ENCODE results near the gene KCNB1. TPM values are rescaled to one million over a fixed set of nuclear protein-coding genes. Genes with fewer than 3 reads are reported as not detected.
A peak's percentile ranks its signal among the peaks of the same experiment; 100 is the strongest.

The KCNB1 gene
- polyA plus RNA-seq, 2 donors = 0.33 to 0.49 TPM

DNA sequence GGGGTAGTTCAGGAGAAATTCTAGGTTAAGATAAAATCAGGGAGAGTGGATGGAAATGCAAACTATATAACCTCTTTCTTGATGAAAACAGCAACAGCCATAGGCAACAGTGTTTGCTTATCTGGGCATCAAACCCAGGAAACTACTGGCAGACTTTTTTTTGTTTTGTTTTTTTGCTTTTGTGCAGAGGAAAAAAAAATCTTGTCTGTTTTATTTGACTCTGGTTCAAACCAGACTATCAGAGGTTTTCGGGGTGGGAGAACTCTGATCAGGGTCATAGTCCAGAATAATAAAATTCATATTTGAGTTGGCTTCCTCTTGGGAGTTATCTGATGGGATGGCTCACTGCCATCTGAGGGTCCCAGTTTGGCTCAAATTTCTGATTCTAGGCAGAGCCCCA lies 115.8 kb downstream of the KCNB1 start:
- H3K36me3 ChIP-seq (ENCODE audit: control insufficient read depth in 2 of 2, insufficient read depth in 2 of 2, low read length in 1 of 2) = no peaks in the 10 kb centered on the region

DNA sequence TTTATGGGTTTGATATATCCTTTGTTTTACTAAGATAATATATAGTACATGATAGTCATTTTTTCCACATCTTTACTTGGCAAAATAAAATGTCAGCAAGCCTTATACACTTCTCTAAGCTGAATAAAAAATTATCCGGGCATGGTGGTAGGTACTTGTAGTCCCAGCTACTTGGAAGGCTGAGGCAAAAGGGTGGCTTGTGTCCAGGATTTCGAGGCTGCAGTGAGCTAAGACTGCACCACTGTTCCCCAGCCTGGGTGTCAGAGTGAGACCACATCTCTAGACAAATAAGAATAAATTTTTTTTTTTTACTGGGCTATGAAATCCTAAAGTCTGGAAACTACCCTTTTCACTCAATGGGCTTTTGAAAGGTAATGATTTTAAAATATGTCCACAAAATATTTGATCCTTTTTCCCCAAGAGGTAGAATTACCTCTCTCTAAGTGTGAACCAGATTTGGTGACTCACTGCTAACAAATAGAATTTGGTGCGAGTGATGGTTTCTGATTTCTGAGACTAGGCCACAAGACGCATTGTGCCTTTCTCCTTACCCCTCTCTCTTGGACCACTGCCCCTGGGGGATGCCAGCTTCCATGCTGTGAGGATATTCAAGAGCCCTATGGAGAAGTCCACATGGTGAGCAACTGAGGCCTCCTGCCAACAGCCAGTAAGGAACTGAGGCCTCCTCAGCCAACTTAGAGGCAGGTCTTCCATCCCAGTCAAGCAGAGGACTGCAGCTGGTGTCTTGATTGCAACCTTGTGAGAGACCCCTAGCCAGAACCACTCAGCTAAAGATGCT lies 120.4 kb downstream of the KCNB1 start:
- Histone ChIP-seq H3K4me3 (ENCODE audit: low read depth in 1 of 2, low read length in 2 of 2) (no peak overlapping the region), H3K27me3 (ENCODE audit: control insufficient read depth in 1 of 2, insufficient read depth in 2 of 2, low read length in 2 of 2) (no peaks in the 10 kb centered on the region), H3K4me1 (ENCODE audit: control insufficient read depth in 2 of 2, insufficient read depth in 2 of 2, low read length in 1 of 2) (no peaks in the 10 kb centered on the region), H3K27ac (ENCODE audit: low read depth in 2 of 2, low read length in 1 of 2) (no peak overlapping the region), H3K36me3 (ENCODE audit: control insufficient read depth in 2 of 2, insufficient read depth in 2 of 2, low read length in 1 of 2) (no peaks in the 10 kb centered on the region), H3K9me3 (ENCODE audit: control insufficient read depth in 2 of 2, insufficient read depth in 1 of 2, low read depth in 1 of 2, low read length in 1 of 2) (no peaks in the 10 kb centered on the region)
- WGBS, 2 donors = 64 to 77% methylated on average over 4 of the region's 4 CpGs

More for the DNA sequence above, 115.8 kb downstream of the KCNB1 start:
- Histone ChIP-seq H3K4me1 (ENCODE audit: control insufficient read depth in 2 of 2, insufficient read depth in 2 of 2, low read length in 1 of 2) (no peaks in the 10 kb centered on the region), H3K9me3 (ENCODE audit: control insufficient read depth in 2 of 2, insufficient read depth in 1 of 2, low read depth in 1 of 2, low read length in 1 of 2) (no peaks in the 10 kb centered on the region), H3K27me3 (ENCODE audit: control insufficient read depth in 1 of 2, insufficient read depth in 2 of 2, low read length in 2 of 2) (no peaks in the 10 kb centered on the region), H3K4me3 (ENCODE audit: low read depth in 1 of 2, low read length in 2 of 2) (no peak overlapping the region), H3K27ac (ENCODE audit: low read depth in 2 of 2, low read length in 1 of 2) (no peak overlapping the region)
- 56 to 65% methylated on average over 1 of the region's 1 CpG for WGBS, 2 donors

DNA sequence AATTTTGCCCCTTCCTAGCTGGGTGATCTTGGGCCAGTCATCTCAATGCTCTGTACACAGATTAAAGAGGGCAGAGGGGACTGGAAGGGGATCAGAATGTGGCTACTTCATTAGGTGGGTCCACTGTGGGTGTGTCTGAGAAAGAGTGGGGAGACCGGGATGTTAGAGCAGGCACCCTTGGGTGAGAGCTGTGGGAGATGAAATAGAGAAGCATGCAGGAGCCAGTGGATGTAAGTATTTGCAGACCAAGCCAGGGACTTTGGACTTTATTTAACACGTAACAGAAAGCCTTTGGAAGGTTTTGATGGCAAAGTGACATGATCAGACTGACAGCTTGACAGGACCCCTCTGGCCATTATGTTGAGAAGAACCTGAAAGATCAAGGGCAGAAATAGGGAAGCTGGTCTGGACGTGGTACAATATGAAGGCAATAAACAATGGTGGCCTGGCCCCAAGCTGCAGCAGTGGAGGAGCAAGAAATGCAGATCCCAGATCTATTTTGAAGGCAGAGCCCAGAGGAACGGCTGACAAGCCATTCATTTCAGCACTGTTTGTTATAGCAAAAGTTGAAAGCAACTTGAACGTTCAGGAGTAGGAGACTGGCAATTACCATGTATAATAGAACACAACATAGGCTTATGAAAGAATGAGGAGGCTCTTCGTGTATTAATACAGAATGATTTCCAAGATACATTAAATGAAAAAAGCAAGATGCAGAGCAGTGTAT lies 122.1 kb downstream of the KCNB1 start:
- 53 to 58% methylated on average over 6 of the region's 6 CpGs for WGBS, 2 donors
- H3K36me3 ChIP-seq (ENCODE audit: control insufficient read depth in 2 of 2, insufficient read depth in 2 of 2, low read length in 1 of 2) = no peaks in the 10 kb centered on the region

GRCh38 chr20:49356676-49357075 lies 125.8 kb downstream of the KCNB1 start:
- H3K4me3 ChIP-seq (ENCODE audit: low read depth in 1 of 2, low read length in 2 of 2) = no peak overlapping the region
- H3K9me3 ChIP-seq (ENCODE audit: control insufficient read depth in 2 of 2, insufficient read depth in 1 of 2, low read depth in 1 of 2, low read length in 1 of 2) = no peaks in the 10 kb centered on the region
- no peaks in the 10 kb centered on the region for H3K36me3 ChIP-seq (ENCODE audit: control insufficient read depth in 2 of 2, insufficient read depth in 2 of 2, low read length in 1 of 2)
- WGBS, 2 donors = 55 to 72% methylated on average over 3 of the region's 3 CpGs
- H3K4me1 ChIP-seq (ENCODE audit: control insufficient read depth in 2 of 2, insufficient read depth in 2 of 2, low read length in 1 of 2) = peaks cover 0 to under 1% of the 10 kb centered on the region in 2 donors
- H3K27ac ChIP-seq (ENCODE audit: low read depth in 2 of 2, low read length in 1 of 2) = no peak overlapping the region
- no peaks in the 10 kb centered on the region for H3K27me3 ChIP-seq (ENCODE audit: control insufficient read depth in 1 of 2, insufficient read depth in 2 of 2, low read length in 2 of 2)

More for the DNA sequence above, 122.1 kb downstream of the KCNB1 start:
- no peaks in the 10 kb centered on the region for H3K9me3 ChIP-seq (ENCODE audit: control insufficient read depth in 2 of 2, insufficient read depth in 1 of 2, low read depth in 1 of 2, low read length in 1 of 2)
- no peaks in the 10 kb centered on the region for H3K4me1 ChIP-seq (ENCODE audit: control insufficient read depth in 2 of 2, insufficient read depth in 2 of 2, low read length in 1 of 2)
- no peak overlapping the region for H3K27ac ChIP-seq (ENCODE audit: low read depth in 2 of 2, low read length in 1 of 2)
- H3K4me3 ChIP-seq (ENCODE audit: low read depth in 1 of 2, low read length in 2 of 2) = no peak overlapping the region
- no peaks in the 10 kb centered on the region for H3K27me3 ChIP-seq (ENCODE audit: control insufficient read depth in 1 of 2, insufficient read depth in 2 of 2, low read length in 2 of 2)

GRCh38 chr20:49354673-49355072 lies 127.8 kb downstream of the KCNB1 start:
- WGBS, 2 donors = 87 to 94% methylated on average over 4 of the region's 4 CpGs
- Histone ChIP-seq H3K36me3 (ENCODE audit: control insufficient read depth in 2 of 2, insufficient read depth in 2 of 2, low read length in 1 of 2) (no peaks in the 10 kb centered on the region), H3K4me3 (ENCODE audit: low read depth in 1 of 2, low read length in 2 of 2) (no peak overlapping the region), H3K4me1 (ENCODE audit: control insufficient read depth in 2 of 2, insufficient read depth in 2 of 2, low read length in 1 of 2) (peaks cover 0 to 2% of the 10 kb centered on the region in 2 donors), H3K27me3 (ENCODE audit: control insufficient read depth in 1 of 2, insufficient read depth in 2 of 2, low read length in 2 of 2) (no peaks in the 10 kb centered on the region), H3K27ac (ENCODE audit: low read depth in 2 of 2, low read length in 1 of 2) (no peak overlapping the region), H3K9me3 (ENCODE audit: control insufficient read depth in 2 of 2, insufficient read depth in 1 of 2, low read depth in 1 of 2, low read length in 1 of 2) (no peaks in the 10 kb centered on the region)

DNA sequence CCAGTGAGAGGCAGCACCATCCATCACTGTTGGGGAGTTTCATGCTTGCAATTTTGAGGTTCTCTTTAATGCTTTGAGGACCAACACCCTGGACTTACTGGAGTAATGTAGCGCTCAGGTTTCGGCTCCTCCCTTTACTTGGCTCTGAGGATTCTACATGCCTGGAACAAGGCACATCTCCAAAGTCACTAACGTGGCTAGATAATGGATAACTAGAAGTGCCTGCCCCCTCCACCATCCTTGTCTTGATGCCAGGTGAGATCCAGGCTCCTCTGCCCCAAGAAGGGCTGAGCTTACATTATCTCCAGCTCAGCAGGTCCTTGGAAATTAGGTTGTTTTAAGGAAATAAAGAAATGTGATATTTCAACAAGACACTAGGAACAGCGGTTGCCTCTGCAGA lies 129.1 kb downstream of the KCNB1 start:
- 52 to 56% methylated on average over 4 of the region's 4 CpGs for WGBS, 2 donors
- Histone ChIP-seq H3K27me3 (ENCODE audit: control insufficient read depth in 1 of 2, insufficient read depth in 2 of 2, low read length in 2 of 2) (no peaks in the 10 kb centered on the region), H3K36me3 (ENCODE audit: control insufficient read depth in 2 of 2, insufficient read depth in 2 of 2, low read length in 1 of 2) (no peaks in the 10 kb centered on the region), H3K4me1 (ENCODE audit: control insufficient read depth in 2 of 2, insufficient read depth in 2 of 2, low read length in 1 of 2) (peaks cover 0 to 5% of the 10 kb centered on the region in 2 donors), H3K4me3 (ENCODE audit: low read depth in 1 of 2, low read length in 2 of 2) (no peak overlapping the region), H3K9me3 (ENCODE audit: control insufficient read depth in 2 of 2, insufficient read depth in 1 of 2, low read depth in 1 of 2, low read length in 1 of 2) (no peaks in the 10 kb centered on the region), H3K27ac (ENCODE audit: low read depth in 2 of 2, low read length in 1 of 2) (no peak overlapping the region)

DNA sequence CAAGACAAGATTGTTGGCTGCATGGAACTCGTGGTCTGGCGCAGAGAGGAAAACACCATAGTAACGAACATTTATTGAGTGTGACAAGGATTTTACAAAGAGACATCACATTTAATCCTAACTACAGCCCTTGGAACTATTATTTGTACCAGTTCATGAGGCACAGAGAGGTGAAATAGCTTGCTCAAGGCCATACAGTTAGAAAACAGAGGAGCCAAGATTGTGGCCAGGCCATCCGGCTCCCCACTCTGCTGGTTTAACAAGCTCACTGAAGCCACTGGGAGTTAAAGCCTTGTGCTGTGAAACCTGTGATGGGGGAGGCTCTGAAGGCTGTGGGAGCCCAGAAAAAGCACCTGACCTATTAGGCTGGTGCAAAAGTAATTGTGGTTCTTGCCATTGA lies 129.7 kb downstream of the KCNB1 start:
- H3K27me3 ChIP-seq (ENCODE audit: control insufficient read depth in 1 of 2, insufficient read depth in 2 of 2, low read length in 2 of 2) = no peaks in the 10 kb centered on the region
- H3K4me3 ChIP-seq (ENCODE audit: low read depth in 1 of 2, low read length in 2 of 2) = no peak overlapping the region
- no peak overlapping the region for H3K27ac ChIP-seq (ENCODE audit: low read depth in 2 of 2, low read length in 1 of 2)
- no peaks in the 10 kb centered on the region for H3K36me3 ChIP-seq (ENCODE audit: control insufficient read depth in 2 of 2, insufficient read depth in 2 of 2, low read length in 1 of 2)
- peaks cover under 1 to 5% of the 10 kb centered on the region in 2 donors for H3K4me1 ChIP-seq (ENCODE audit: control insufficient read depth in 2 of 2, insufficient read depth in 2 of 2, low read length in 1 of 2)
- 70 to 78% methylated on average over 4 of the region's 4 CpGs for WGBS, 2 donors
- no peaks in the 10 kb centered on the region for H3K9me3 ChIP-seq (ENCODE audit: control insufficient read depth in 2 of 2, insufficient read depth in 1 of 2, low read depth in 1 of 2, low read length in 1 of 2)

GRCh38 chr20:49351775-49352174 lies 130.7 kb downstream of the KCNB1 start:
- Histone ChIP-seq H3K27me3 (ENCODE audit: control insufficient read depth in 1 of 2, insufficient read depth in 2 of 2, low read length in 2 of 2) (no peaks in the 10 kb centered on the region), H3K36me3 (ENCODE audit: control insufficient read depth in 2 of 2, insufficient read depth in 2 of 2, low read length in 1 of 2) (no peaks in the 10 kb centered on the region), H3K9me3 (ENCODE audit: control insufficient read depth in 2 of 2, insufficient read depth in 1 of 2, low read depth in 1 of 2, low read length in 1 of 2) (no peaks in the 10 kb centered on the region), H3K27ac (ENCODE audit: low read depth in 2 of 2, low read length in 1 of 2) (no peak overlapping the region), H3K4me1 (ENCODE audit: control insufficient read depth in 2 of 2, insufficient read depth in 2 of 2, low read length in 1 of 2) (peaks cover 3 to 5% of the 10 kb centered on the region in 2 donors), H3K4me3 (ENCODE audit: low read depth in 1 of 2, low read length in 2 of 2) (no peak overlapping the region)
- 77 to 81% methylated on average over 4 of the region's 4 CpGs for WGBS, 2 donors

GRCh38 chr20:49349694-49350252 lies 132.7 kb downstream of the KCNB1 start:
- Histone ChIP-seq H3K9me3 (ENCODE audit: control insufficient read depth in 2 of 2, insufficient read depth in 1 of 2, low read depth in 1 of 2, low read length in 1 of 2) (no peaks in the 10 kb centered on the region), H3K27ac (ENCODE audit: low read depth in 2 of 2, low read length in 1 of 2) (peak overlapping the region in 1 of 2 donors; percentile 56), H3K4me3 (ENCODE audit: low read depth in 1 of 2, low read length in 2 of 2) (no peak overlapping the region), H3K27me3 (ENCODE audit: control insufficient read depth in 1 of 2, insufficient read depth in 2 of 2, low read length in 2 of 2) (no peaks in the 10 kb centered on the region), H3K4me1 (ENCODE audit: control insufficient read depth in 2 of 2, insufficient read depth in 2 of 2, low read length in 1 of 2) (peaks cover 5 to 10% of the 10 kb centered on the region in 2 donors), H3K36me3 (ENCODE audit: control insufficient read depth in 2 of 2, insufficient read depth in 2 of 2, low read length in 1 of 2) (no peaks in the 10 kb centered on the region)
- 80 to 85% methylated on average over 3 of the region's 3 CpGs for WGBS, 2 donors
